NCI-H2196 (cell line): Measurements from ENCODE around the gene HIC1.

Experiments
- DNase-seq: peaks from one replicate; lab custom pipeline; 2025; ENCODE audit not compliant: unreplicated experiment; lab: John Stamatoyannopoulos, UW

HIC1 gene

GRCh38 chr17:2044263-2044894 is 10.5 kb upstream of the HIC1 start:
- peak; percentile 4 for DNase-seq

- no peak for DNase-seq
Observed at GRCh38 chr17:2047590-2047989, 7.3 kb upstream of the HIC1 start.

GRCh38 chr17:2048805-2049204 is 6.1 kb upstream of the HIC1 start:
- DNase-seq, result no peak

- peak; percentile 53 for DNase-seq
Observed at GRCh38 chr17:2049333-2050299, 5.3 kb upstream of the HIC1 start.

- DNase-seq, result peak; percentile 76
Observed at GRCh38 chr17:2050300-2051060, 4.4 kb upstream of the HIC1 start.

- peak; percentile 31 for DNase-seq
Observed at GRCh38 chr17:2051061-2051932, 3.6 kb upstream of the HIC1 start.

GRCh38 chr17:2051933-2052559 is 2.9 kb upstream of the HIC1 start:
- no peak for DNase-seq

GRCh38 chr17:2053380-2054261 is 1.3 kb upstream of the HIC1 start:
- peak; percentile 60 for DNase-seq

- DNase-seq, result no peak
Observed at GRCh38 chr17:2054262-2054511, 716 bp upstream of the HIC1 start.

GRCh38 chr17:2055292-2056205 is 646 bp downstream of the HIC1 start:
- DNase-seq, result no peak

GRCh38 chr17:2056206-2057174 is 1.6 kb downstream of the HIC1 start:
- DNase-seq, result no peak

GRCh38 chr17:2057175-2057759 is 2.4 kb downstream of the HIC1 start:
- DNase-seq, result no peak

- no peak for DNase-seq
Observed at GRCh38 chr17:2057760-2058585, 3.1 kb downstream of the HIC1 start.

- DNase-seq, result no peak
Observed at GRCh38 chr17:2058586-2059546, 4.0 kb downstream of the HIC1 start.
